ENCODE results near the gene OTOS.

The OTOS gene

GRCh38 chr2:240166761-240167587 is 26.5 kb upstream of the OTOS start:
- no peak for DNase-seq

DNA sequence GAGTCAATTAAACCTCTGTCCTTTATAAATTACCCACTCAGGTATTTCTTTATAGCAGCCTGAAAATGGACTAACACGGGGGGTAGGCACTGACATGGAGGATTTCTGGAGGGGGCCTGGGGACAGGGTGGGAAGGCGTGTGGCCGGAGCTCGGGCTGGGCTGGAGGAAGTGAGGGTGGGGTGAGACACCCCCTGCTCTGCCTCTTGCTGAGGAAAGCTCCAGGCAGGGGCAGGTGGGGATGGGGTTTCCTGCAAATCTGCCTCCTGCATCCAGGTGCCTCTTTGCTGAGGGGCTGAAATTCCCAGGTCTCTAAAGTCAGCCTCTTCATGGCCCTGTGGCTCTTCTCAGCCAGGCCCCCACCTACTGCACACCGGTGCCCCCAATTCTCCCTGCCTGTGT is 25.7 kb upstream of the OTOS start:
- no peak for DNase-seq

GRCh38 chr2:240165661-240166060 is 25.2 kb upstream of the OTOS start:
- DNase-seq = no peak

GRCh38 chr2:240165034-240165433 is 24.6 kb upstream of the OTOS start:
- no peak for DNase-seq

DNA sequence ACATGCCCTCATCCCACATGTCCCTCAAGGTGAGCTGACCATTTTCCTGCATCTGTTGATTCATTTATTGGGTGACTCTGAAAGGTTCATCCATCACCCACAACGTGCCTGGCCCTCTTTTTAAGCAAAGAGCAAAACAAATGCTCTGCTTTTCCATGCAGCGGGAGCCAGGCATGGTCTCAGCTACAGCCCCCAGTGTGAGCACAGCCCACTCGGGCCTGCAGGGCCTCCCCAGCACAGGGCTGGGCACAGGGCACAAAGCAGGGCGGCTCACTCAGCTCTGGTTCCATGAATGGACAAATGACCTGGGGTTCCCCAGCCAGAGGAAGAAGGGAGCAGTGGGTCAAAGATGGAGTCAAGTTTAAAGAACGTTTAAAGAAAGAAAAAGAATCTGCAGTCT is 24.1 kb upstream of the OTOS start:
- DNase-seq = no peak

DNA sequence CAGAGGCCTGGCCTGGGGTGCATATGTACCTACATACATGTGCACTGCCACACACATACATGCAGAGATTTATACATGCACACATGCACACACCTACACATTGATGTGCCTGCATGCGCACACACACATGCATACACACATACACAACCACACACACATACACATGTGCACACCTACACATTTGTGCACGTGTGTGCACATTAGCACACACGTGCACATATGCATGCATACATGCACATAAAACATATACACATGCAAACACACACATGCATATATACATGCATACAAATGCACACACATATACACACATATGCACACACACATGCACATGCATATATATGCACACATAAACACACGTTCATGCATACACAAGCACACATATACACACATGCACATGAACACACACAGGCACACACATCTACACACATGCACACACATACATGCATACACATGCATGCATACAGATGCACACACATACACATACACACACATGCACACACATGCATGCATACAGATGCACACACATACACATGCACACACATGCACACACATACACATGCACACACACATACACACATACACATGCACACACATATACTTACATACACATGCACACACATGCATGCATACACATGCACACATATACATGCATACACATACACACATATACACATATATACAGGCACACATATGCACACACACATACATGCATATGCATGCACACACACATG is 23.6 kb upstream of the OTOS start:
- DNase-seq = no peak

DNA sequence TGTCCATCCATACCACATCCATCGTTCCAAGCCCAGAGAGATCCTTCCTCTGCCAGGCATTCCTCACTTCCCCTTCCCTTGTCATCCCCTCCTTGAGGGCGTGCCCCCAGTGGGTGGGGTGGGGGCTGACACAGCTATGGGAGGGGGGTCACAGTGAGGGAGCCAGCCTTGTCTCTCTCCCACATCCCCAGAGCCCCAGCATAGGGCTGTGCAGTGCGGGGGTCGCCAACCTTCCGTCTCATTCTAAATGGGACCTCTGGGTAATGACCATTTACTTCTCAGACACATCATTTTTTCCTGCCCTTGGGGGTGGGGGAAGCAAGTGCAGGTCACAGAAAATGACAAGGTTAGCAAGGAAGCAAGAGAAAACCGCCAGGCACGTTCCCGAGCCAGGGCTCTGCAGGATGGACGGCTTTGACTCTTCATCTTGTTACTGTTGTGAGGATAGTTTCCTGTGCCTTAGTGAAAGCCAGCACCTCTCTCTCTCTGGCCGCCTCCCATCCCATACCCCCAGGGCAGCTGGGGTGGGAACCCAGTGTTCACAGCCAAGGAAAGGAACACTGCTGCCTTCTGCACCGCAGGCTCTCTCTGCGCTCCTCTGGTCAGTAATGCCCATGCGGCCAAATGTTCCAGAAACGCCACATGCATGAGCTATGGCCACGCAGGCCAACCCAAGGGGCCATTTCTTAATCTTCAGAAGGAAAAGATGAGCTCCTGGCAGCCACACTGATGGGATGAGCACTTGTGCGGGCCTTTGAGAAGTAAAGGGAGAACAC is 22.7 kb upstream of the OTOS start:
- DNase-seq = no peak

DNA sequence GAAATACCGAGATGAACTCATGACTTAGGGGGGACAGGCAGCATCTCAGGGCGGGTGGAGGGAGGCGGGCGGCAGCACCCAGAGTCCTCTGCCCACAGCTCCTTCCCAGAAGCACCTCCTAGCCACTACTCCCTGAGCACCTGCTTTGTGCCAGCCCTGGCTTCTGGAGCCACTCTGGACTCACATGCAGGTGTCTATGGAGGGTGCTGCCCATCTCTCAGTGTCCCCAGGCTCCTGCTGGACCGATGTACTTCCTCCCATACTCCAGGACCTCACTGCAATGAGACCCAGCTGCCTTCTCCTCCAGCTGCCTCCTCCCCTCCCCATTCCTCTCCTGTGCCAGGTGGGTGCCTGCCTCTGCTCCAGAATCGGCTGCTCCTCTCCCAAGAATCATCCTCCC is 22.1 kb upstream of the OTOS start:
- DNase-seq = no peak

GRCh38 chr2:240162032-240162431 is 21.6 kb upstream of the OTOS start:
- DNase-seq = no peak

GRCh38 chr2:240161087-240161750 is 20.8 kb upstream of the OTOS start:
- DNase-seq = no peak

- DNase-seq = no peak
Measured at GRCh38 chr2:240160291-240161086, 20.0 kb upstream of the OTOS start.

- DNase-seq = no peak
Measured at GRCh38 chr2:240159251-240159839, 18.9 kb upstream of the OTOS start.

- no peak for DNase-seq
Measured at GRCh38 chr2:240157147-240157470, 16.7 kb upstream of the OTOS start.

DNA sequence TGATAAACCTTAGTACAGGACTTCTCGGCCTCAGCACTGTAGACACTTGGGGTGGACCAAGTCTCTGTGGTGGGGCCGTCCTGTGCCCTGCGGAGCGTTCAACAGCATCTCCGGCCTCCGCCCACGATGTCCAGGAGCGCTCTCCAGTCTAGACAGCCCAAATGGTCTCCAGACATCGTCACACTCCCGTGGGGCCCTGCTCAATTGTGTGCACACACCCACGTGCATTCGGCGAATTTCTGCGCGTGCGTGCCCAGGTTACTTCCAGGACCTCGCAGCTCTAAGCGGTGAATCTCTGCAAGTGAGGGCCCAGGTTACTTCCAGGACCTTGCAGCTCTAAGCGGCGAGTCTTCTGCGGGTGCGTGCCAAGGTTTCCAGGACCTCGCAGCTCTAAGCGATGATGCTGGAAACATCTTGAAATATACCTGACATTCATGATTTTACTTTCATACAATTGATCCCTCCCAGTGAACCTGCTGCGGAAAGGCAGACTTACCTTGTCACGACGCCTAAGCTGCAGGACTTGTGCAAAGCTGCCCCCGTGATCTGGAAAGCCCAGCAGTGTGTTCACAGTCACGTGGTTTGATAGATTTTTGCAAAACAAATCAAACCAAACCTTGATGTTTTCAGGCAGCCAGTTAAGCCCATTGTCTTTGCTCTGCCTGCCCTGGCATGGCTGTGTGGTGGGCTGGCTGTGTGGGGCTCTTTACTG is 16.1 kb upstream of the OTOS start:
- DNase-seq = peak; percentile 62 to 83

DNA sequence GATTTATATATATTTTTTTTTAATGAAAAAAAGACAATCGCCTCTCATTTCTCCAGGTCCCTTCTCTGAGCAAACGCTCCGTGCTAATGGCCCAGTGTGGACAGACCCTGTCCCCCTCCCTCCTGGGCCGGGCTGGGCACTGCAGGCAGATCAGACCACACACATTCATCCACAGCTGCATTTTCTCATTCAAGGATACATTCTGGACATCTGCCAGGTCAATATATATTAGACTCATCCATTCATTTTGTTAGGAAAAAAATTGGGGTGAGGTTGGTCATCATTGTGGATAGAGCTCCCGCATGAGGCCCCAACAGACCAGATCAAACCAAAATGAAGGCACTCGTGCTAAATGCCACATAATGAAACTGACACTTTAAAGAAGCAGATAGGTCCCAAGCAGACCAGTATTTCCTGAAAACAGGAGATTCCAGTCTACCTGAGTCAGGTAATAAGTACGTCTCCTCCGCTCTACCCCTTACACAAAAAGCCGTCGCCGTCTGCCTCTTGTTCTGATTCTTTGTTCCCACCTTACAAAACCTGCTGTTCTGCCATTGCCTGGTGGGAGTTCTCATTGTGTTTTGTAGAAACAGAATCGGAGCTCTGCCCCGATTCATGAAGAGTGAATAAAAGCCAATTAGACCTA is 15.4 kb upstream of the OTOS start:
- DNase-seq = no peak

- no peak for DNase-seq
Measured at GRCh38 chr2:240155048-240155744, 14.7 kb upstream of the OTOS start.

DNA sequence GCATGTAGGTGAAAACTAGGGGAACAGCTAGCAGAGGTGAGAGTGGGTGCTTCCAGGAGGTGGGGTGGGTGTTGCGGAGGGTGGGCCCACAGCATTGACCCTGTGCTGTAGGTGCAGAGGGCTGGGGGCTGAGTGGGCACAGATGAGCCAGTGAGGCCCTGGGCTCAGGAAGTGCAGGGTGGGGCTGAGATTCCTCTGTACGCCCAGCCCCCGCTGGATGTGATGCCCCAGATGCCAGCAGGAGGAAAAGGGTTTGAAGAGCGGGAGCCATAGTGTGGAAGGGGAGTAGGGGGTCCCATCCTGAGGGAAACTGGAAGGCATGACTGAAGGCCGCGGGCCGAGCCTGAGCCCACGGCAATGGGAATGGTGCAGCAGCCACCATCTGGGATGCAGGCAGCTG is 14.1 kb upstream of the OTOS start:
- DNase-seq = no peak

DNA sequence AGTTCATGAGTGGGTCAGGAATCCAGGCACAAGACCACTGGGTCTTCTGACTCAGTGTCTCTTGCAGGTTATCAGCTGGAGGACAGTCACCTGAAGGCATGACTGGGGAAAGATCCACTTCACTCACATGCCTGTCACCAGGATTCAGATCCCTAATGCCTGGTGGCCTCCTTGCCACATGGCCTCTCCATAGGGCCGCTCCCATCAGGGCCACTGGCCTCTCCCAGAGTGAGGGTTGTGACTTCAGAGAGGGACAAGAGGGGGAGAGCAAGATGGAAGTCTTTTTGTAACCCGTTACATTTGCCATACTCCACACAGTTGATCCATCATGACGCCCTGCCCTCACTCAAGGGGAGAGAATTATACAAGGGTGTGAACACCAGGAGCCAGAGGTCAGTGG is 13.0 kb upstream of the OTOS start:
- no peak for DNase-seq

DNA sequence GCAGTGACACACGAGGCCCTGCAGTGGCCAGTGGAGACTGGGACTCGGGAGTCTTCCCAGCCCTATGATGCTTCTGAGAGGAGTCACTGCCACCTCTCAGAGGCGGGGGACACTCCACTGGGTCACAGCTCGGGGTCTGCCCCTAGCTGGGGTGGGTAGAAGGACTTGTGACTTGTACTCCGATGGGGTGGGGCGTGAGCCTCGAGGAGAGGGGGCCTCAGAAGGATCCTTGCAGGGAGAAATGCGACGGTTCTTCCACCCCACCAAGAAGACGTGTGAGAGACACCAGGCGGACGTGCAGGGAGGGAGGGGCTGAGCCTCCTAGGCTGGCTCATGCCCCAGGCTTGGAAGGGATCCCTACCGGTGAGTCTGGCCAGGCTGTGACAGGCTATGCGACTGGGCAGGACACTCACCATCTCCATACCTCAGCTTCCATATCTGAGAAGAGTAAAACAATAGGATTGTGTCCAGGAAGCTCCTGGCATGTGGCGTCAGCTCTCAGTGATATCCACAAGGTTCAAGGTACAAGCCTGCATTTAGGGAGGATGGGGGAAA is 11.1 kb upstream of the OTOS start:
- DNase-seq = no peak
